HG03103 (cell line): Measurements from ENCODE around the gene CPTP.
"Not testable (repeated sequence)": the region's sequence is repeated elsewhere in the genome, so short reads cannot be mapped to it uniquely, and the experiment has no call there.

Experiments used
- ATAC-seq: cut with Tn5 transposase; IDR thresholded peaks from one replicate; pipeline ENCODE4 v1.9.1; 2021; ENCODE audit warnings: low read depth; ENCODE audit not compliant: unreplicated experiment

Gene CPTP

DNA sequence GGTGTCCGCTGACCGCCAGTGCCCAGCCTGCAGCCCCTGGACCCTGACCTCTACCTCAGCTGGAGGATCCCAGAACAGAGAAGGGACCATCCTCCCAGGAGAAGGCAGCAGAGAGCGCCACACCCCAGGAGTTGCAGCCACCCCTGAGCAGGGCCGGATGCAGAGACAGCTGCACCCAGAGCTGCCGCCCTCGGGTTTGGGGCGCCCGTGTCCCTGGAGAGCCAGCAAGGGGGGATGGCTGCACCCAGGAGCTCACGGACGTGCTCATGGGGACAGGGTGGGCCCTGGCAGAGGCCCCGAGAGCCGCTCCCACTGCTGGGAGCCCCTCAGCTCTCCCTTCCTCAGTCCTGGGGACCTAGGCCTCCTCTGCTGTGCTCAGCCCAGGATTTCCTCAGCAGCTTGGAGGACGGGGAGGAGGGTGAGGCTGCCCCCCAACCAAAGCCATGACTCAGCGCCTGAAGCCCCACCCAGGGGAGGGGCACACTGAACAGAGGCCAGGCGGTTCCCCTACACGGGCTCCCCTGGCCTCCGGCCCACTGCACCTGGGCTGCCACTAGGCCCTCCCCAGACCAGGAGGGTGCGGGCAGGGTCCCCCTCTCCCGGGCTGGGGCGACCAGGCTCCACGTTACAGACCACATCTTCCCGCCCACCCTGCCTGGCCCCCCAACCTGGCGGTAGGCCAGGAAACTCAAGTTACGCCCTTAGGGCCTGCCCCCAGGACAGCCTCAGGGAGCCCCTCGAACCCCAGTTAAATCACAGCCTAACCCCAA is 19.1 kb upstream of the CPTP start:
- ATAC-seq, result no peak

DNA sequence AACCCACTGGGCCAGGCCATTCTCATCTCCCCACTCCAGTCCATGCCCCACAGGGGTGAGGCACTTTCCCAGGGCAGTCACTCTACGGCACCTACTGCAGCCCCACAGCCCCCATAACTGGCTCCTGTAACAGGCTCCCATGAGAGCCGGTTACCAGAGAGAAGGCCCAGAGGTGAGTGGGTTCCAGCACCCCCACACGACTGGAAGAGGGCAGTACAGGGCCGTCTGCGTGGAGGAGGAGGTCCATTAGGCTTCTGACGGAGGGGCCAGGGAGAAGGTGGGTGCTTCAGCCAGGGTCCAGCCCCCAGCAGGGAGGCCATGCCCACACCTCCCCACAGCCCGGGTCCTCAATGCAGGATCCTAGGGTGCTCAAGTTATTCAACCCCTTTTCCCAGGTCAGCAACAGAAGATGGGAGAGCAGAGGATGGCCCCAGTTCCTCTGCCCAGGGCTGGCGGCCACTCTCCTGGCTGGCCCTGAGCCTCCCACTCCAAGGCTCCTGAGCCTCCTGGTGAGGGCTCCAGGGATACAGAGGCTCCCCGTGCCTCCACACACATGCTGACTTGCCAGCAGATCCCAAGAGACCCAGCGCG is 18.4 kb upstream of the CPTP start:
- ATAC-seq, result no peak

DNA sequence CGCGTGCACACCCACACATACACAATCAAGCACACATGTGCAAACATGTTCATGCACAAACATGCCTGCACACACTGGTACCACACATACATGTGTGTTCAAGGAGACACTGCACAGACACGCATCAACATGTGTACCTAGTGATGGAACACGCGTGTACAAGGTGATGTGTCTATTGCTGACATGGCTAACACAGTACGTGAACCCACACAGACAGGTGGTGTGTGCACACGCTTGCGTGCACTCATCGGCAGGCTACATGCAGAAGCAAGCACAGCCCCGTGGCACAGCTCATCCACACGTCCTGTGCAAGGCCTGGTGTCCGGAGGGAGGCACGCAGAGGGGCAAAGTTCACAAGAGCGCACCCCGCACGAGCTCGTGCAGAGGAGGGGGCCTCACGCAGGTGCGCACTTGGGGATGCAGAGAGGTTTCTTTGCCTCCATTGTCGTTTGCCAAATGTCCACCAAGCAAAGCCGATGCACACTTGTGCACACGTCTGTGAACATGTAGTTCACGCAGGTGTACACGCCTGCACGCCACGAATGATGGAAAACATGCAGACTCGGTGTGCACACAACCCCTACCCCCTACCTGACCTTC is 17.8 kb upstream of the CPTP start:
- ATAC-seq, result no peak

DNA sequence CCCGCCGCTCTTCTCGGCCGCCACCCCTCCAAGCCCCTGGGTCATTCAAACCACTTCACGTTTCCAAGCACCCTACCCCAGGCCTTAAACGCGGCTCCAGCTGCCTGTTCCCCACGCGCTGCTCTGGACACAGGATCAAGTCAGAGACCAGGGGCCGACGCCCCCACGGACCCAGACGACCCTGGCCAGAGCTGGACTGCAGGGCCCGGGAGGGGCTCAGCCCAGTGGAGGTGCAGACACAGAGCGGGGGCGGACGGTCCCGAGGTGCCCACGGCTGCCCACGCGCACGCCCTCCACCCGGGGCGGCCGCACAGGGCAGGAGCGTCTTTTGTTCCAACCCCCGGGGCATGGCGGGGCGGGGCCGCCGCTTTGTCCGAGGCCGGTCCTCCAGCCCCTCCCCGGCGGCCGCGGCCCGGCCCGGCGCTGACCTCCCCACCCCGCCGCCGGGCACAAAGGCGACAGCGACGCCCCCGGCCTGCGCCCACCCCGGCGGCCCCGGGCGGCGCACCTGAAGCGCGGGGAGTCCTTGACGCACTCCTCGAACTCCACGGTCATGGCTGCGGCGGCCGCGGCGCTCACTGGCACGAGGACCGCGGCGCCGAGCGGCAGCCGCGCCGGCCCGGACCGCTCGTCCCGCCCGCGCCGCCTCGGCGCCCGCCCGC is 17.2 kb upstream of the CPTP start:
- ATAC-seq, result no peak

DNA sequence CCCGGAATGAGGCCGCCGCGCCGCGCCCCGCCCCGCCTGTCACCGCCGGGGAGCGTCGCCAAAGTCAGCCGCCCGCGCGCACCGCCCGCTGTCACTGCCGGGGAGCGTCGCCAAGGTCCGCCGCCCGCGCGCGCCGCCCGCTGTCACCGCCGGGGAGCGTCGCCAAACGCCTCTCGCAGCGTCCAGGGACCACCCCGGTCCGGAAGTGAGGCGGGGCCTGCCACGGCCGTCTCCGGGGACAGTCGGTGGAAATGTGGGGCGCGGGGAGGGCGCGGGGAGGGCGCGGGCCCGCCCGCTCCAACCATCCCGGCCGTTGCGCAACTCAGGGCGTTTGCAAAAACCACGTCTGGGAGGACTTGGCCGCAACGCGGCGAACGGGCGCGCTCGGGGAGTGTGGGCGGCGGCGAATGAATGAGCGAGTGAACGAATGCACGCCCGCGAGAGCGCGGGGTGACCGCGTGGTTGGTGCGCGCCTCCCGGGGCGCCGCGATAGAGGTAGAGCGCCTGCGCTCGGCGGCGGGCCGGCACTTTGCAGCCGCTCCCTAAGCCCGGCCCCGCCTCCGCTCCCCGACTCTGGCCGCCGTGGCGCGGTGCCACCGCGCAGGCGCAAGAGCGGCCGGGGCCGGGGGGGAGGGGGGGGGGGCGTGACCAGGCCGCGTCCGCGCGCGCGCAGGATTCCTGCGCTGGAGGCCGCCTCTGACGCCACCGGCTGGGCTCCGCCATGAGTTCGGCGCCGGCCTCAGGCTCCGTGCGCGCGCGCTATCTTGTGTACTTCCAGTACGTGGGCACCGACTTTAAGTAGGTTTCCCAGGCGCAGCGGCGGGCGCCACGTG is 16.5 kb upstream of the CPTP start, which contains the start of the genes ACAP3 and PUSL1:
Gene ACAP3 (minus strand): TSS at position 8 of the 833 bp plus-strand sequence. CDS start 115 bp downstream, outside the sequence.
Gene PUSL1 (plus strand): TSS at position 675 of the 833 bp plus-strand sequence. CDS start 47 bp downstream, at position 722.
- ATAC-seq, result peak; percentile 49

DNA sequence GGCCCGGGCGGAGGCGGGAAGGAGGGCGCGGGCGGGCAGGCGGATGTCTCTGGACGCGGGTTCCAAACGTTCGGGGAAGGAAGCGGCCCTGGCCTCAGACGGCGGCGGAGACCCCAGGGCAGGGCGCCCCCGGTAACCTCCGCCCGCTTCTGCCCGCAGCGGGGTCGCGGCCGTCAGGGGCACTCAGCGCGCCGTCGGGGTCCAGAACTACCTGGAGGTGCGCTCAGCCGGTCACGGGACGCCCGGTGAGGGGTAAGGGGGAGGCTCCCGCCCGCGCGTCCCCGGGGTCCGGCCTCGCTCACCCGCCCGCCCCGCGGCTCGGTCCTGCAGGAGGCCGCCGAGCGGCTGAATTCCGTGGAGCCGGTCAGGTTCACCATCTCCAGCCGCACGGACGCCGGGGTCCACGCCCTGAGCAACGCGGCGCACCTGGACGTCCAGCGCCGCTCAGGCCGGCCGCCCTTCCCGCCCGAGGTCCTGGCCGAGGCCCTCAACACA is 15.8 kb upstream of the CPTP start:
- no peak for ATAC-seq

DNA sequence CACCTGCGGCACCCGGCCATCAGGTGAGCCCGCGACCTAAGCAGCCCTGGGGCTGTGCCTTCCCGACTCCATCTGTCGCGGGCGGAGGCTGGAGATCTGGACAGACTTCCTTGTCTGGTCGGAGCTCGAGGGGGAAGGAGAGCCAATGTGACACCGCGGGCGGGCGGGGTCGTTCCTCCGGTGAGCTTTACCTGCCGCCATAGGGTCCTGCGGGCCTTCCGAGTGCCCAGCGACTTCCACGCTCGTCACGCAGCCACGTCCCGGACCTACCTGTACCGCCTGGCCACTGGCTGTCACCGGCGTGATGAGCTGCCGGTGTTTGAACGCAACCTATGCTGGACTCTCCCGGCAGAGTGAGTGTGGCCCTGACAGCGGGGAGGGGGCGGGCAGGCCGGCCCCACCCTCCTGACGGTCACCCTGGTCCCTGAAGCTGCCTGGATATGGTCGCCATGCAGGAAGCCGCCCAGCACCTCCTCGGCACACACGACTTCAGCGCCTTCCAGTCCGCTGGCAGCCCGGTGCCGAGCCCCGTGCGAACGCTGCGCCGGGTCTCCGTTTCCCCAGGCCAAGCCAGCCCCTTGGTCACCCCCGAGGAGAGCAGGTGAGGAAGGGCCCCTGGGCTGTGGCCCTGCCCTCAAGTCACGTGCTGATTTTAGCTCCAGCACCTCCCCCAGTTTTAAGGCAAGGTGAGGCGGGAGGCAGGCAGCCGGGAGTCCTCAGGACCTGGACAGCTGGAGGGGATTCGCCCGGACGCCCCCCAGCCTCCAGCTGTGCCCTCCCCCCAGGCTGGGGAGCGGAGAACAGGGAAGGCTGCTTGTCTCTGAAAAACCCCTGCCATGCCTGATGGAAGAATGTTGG is 15.1 kb upstream of the CPTP start:
- ATAC-seq, result no peak

DNA sequence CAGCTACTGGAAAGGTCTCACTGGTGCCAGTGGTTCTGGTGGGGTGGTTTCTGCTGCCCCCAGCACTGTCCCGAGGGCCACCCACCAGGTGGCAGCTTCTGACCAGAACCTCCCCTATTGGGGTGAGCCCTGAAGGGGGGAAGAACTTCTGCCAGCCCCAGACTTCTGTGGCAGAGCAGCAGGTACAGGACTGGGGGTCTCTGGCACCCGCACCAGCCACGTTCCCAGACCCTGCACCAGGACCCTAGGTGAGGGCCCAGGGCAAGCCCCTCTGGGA is 14.6 kb upstream of the CPTP start:
- ATAC-seq, result no peak

DNA sequence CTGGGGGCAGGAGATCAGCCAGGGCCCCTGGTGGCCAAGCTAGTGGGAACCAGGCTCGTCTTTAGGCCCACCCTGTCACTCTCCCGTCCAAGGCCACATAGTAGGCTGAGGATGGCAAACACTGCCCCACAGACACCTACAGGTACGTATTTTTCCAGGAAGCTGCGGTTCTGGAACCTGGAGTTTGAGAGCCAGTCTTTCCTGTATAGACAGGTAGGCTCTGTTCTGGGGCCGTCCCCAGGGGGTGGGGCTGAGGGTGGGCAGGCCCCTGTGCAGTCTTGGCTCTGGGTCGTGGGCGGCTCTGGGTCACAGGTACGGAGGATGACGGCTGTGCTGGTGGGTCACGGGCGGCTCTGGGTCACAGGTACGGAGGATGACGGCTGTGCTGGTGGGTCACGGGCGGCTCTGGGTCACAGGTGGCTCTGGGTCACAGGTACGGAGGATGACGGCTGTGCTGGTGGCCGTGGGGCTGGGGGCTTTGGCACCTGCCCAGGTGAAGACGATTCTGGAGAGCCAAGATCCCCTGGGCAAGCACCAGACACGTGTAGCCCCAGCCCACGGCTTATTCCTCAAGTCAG is 14.0 kb upstream of the CPTP start:
- no peak for ATAC-seq

DNA sequence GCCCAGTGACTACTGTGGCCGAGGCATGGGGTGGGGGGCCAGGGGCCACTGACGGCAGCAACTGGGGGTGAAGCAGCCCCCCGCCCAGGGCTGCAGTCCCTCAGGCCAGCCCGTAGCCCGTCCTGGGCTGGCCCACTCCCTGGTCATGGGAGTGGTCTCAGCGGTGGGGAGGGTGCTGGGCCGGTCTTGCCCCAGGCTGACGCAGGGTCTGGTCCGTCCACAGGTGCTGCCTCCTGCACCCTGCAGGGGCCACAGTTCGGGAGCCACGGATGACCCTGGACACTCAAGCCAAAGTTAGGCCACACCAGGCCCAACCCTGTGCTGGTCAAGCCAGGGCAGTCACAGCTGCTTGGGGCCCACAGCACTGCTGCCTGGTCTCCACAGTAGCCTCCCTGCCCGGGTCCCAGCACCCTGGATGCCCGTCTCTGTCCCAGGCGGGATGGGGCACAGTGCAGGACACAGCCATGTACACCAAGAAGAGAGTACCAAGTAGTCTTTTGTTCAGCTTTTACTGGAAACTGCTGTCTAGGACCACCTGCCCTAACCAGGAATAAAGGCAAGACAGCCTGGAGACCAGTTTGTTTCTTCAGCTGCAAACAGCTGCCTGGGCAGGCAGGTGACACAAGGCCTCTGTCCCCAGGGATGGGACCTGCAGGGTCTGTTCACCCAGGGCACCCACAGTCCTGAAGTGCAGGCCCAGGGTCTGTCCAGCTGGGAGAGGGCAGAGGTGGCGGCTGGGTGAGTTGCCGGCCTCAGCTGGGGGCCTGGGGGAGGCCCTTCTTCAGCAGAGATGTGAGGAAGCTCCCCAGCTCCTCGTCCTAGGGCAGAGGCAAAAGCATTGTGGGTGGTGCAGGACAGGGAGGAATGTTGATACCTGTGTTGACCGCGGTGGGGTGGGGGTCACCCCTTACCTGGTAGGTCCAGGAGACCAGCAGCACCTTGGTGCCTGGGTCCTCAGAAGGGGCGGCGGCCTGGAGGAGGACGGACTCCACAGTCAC is 13.2 kb upstream of the CPTP start:
- ATAC-seq, result no peak

DNA sequence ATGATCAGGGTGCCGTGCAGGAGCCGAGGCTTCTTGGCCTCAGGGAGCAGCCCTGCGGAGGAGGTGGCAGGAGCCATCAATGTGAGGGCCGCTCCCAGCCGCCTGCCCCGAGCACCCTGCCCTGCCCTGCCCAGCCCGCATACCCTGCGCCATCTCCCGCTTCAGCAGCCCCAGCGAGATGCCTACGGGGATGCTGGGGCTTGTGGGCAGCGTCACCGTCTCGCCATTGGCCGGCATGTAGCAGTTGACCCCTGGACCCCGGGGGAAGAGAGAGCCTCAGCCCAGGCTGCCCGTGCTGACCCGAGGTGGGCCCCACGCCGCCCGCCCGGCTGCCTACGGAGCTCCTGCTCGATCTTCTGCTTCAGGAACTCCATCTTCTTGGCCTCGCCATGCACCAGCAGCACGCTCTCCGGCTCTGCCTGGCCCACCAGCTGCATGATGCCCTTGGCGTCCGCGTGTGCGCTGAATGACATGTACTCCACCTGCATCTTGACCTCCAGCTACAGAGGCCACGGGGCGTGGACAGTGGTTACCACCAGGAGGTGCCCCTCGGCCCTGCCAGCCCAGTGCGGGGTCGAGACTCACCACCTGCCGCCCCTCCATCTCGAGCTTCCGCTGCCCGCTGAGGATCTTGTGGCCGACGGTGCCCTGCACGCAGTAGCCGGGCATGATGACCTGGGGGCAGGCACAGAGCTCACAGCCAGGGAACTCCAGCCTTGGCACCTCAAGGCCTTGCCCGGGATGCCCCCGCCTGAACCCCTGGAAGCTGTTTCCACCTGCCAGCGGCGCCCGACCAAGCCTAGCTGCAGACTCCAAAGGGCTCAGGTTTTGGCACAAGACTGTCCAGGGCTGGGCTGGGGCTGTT is 11.9 kb upstream of the CPTP start:
- no peak for ATAC-seq

DNA sequence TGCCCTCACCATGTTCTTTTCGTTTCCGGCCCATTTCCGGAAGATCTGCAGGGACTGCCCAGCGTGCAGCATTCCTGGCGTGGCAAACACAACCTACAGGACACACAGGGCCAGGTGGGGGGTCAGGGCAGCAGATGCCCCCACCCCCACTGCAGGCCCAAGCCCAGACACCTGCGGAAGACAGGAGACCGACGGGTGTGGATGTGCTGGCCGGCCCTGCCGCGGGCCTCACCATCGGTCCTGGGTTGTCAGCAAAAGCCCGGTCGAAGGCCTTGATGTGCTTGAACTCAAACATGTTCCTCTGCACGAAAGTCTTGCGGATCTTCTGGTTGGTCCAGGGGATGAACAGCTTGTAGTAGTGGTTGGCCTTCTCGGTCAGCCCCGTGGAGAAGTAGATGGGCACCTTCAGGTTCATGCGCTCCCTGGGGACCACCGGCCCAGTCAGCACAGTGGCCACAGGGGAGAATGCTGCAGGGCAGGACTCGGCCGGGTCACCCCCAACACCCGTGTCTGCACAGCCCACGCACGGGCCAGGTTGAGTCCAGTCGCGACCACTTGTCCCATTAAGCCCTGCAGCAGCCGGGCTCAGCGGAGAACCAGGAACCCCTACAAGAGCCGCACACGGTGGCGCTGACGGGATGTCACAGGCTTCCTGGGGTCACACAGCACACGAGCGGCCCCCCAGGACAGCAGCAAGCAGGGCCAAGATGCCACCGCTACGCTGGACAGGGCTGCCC is 10.9 kb upstream of the CPTP start:
- no peak for ATAC-seq

DNA sequence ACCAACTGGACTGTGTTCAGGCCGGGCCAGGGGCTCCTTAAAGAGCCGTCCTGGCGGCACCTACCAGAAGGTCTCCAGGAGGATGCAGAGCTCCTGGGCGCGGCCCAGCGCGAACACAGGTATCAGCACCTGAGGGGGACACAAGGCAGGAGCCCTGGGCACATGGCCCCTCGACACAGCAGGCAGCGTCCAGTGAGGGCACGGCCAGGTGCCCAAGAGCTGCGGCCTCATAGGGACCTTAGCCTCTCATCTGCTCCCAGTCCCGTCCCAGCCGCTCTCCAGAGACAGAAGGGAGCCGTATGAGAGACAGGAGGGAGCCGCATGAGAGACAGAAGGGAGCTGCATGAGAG is 10.4 kb upstream of the CPTP start:
- ATAC-seq, result no peak

DNA sequence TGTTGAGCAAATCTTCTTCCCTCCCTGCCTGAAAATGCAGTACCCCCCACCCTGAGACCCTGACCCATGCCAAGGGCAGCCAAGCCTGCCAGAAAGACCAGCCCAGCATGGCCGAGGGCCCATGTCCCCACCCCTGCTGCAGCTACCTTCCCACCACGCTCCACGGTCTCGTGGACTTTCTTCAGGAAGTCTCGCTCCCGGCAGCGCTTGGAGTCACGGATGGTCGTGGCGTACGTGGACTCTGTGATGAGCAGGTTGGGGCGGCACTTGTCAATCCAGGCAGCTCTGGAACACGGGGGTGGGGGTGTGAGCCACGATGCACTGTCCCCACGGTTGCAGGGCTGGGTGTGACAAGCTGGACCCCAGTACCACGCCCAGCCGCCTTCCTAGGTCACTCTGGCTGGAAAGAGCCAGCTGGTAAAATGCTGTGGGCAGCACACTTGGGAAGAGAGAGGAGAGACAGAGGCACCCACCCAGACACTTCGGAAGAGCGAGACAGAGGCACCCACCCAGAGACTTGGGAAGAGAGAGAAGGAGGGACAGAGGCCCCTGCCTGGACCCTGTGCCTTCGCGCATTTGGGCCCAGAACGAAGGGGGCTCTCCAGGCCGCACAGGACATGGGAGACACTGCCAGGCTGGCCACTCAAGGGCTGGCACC is 9.8 kb upstream of the CPTP start:
- no peak for ATAC-seq

DNA sequence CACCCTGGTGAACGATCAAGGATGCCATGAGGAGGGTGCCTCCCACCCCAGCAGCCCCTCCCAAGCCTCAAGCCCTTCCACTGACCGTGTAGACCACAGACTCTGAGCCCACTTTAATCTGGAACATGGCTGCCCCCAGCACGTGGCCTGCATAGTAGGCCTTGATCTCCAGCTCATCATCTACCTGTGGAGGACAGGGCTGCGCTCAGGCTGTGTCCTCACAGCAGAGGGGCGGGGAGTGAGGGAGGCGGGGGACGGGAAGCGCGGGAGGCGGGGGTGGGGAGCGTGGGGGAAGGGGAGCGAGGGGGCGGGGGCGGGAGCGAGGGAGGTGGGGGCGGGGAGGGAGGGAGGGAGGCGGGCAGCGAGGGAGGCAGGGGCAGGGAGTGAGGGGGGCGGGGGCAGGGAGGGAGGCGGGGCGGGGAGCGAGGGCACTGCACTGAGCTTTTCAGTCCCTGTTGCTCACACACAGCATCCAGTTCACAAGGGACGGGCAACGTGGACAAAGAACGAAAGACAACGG is 9.1 kb upstream of the CPTP start:
- ATAC-seq, result no peak

DNA sequence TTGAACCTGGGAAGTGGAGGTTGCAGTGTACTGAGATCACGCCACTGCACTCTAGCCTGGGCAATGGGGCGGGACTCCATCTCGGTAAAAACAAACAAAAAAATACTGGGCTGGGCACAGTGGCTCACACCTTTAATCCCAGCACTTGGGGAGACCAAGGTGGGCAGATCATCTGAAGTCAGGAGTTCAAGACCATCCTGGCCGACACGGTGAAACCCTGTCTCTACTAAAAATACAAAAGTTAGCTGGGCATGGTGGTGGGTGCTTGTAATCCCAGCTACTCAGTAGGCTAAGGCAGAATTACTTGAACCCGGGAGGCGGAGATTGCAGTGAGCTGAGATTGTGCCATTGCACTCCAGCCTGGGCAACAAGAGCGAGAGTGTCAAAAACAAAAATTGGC is 8.4 kb upstream of the CPTP start:
- not testable (repeated sequence) for ATAC-seq
